Measurements from ENCODE around the gene LAMB4.

GRCh38 chr7:108026647-108027046, 103.5 kb downstream of the LAMB4 start:
- TF ChIP-seq CTCF (IDR thresholded peaks at IDR 0.05; ENCODE audit: low read length): no peak
- no peak for TF ChIP-seq EZH2 (IDR thresholded peaks at IDR 0.05; ENCODE audit: borderline replicate concordance, low read length)

Data from OCI-LY1 (cell line).